Caco-2 (cell line): ENCODE measurements around the gene SREBF1. TPM values are rescaled to one million over a fixed set of nuclear protein-coding genes. Genes with fewer than 3 reads are reported as not detected.
A peak's percentile ranks its signal among the peaks of the same experiment; 100 is the strongest.

Experiments
- BruUV-seq: library from RNA; stranded (reverse); fragments of 400-500 nt; replicated peaks from 2 replicates; lab custom pipeline; 2021; lab: Mats Ljungman, UMichigan
- CTCF ChIA-PET: fragments of 300-600 bp; sonication (Branson Sonifier 250); formaldehyde crosslinking; loops from one replicate; lab custom pipeline; 2022; ENCODE audit warnings: antibody characterized with exemption; lab: Charles Lee
- POLR2A ChIA-PET: fragments of 300-600 bp; sonication (Branson Sonifier 250); formaldehyde crosslinking; loops from one replicate; lab custom pipeline; 2022; ENCODE audit warnings: antibody characterized with exemption; lab: Charles Lee
- DNase-seq, 2 experiments: peaks; one replicate each; pipeline versions ENCODE4 v3.0.0 to v3.0.0-alpha.2; 2020 to 2022
- H3K27me3 ChIP-seq: replicated peaks from 2 replicates; pipeline ENCODE4 v1.6.0; 2011; ENCODE audit warnings: low read length; ENCODE audit not compliant: control insufficient read depth, insufficient read depth
- H3K36me3 ChIP-seq: 2 replicates; pipeline ENCODE4 v1.5.1; 2011; ENCODE audit warnings: low read length; ENCODE audit not compliant: control insufficient read depth, insufficient read depth
- H3K4me1 ChIP-seq: fragments of 250-450 bp; sonication (Bioruptor Pico); 2 replicates; pipeline ENCODE4 v1.5.1; 2020; ENCODE audit warnings: mild to moderate bottlenecking
- H3K4me3 ChIP-seq: 2 replicates; pipeline ENCODE4 v1.5.1; 2011; ENCODE audit warnings: low read depth, mild to moderate bottlenecking, control low read depth, low read length
- H3K9me3 ChIP-seq: fragments of 250-450 bp; sonication (Bioruptor Pico); 2 replicates; pipeline ENCODE4 v1.5.1; 2020; ENCODE audit warnings: mild to moderate bottlenecking, moderate library complexity
- H3K27ac Mint-ChIP-seq: one replicate; pipeline ENCODE4 v1.8.0; 2022; ENCODE audit warnings: mixed read lengths; ENCODE audit not compliant: unreplicated experiment
- H3K27me3 Mint-ChIP-seq: one replicate; pipeline ENCODE4 v1.8.0; 2022; ENCODE audit warnings: mixed read lengths; ENCODE audit not compliant: insufficient read depth, unreplicated experiment
- H3K36me3 Mint-ChIP-seq: one replicate; pipeline ENCODE4 v1.8.0; 2022; ENCODE audit warnings: mild to moderate bottlenecking, mixed read lengths; ENCODE audit not compliant: insufficient read depth, unreplicated experiment
- H3K4me1 Mint-ChIP-seq: one replicate; pipeline ENCODE4 v1.8.0; 2022; ENCODE audit warnings: low read depth, mixed read lengths; ENCODE audit not compliant: unreplicated experiment
- H3K4me3 Mint-ChIP-seq: one replicate; pipeline ENCODE4 v1.8.0; 2022; ENCODE audit warnings: mild to moderate bottlenecking, moderate library complexity, mixed read lengths; ENCODE audit not compliant: unreplicated experiment
- H3K9me3 Mint-ChIP-seq: one replicate; pipeline ENCODE4 v1.8.0; 2022; ENCODE audit warnings: mixed read lengths; ENCODE audit not compliant: unreplicated experiment
- CTCF ChIP-seq, 2 experiments: fragments of 200-600 bp in 1 of 2; IDR thresholded peaks; 1 replicate in 1 of 2; 2 replicates in 1 of 2; pipeline versions ENCODE4 v1.5.1 to v1.8.0; 2011 to 2022; ENCODE audit warnings: antibody characterized with exemption in 1 of 2, control low read depth in 1 of 2, inconsistent platforms in 1 of 2, low read depth in 1 of 2, low read length in 1 of 2, mild to moderate bottlenecking in 1 of 2, moderate library complexity in 1 of 2; ENCODE audit not compliant: insufficient read depth in 1 of 2, severe bottlenecking in 1 of 2, unreplicated experiment in 1 of 2
- intact Hi-C: fragments of 100-400 bp; cut with micrococcal nuclease; formaldehyde crosslinking; loops from one replicate; pipeline ENCODE4 v1.10.0; 2022; ENCODE audit not compliant: unreplicated experiment
- total RNA-seq: library from RNA; stranded (reverse); gene quantifications from 2 replicates; pipeline ENCODE4 v1.2.3, GENCODE V29; 2022

Gene SREBF1
- total RNA-seq, 1 experiment from 2014 or later, result 118 TPM

DNA sequence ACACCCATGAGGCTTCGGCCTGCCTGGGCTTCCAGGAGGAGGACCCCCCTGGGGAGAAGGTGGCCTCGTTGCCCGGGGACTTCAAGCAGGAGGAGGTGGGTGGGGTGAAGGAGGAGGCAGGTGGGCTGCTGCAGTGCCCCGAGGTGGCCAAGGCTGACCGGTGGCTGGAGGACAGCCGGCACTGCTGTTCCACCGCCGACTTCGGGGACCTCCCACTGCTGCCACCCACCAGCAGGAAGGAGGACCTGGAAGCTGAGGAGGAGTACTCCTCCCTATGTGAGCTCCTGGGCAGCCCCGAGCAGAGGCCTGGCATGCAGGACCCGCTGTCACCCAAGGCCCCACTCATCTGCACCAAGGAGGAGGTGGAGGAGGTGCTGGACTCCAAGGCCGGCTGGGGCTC, 41.5 kb downstream of the SREBF1 start:
- Mint-ChIP-seq H3K4me3 (no peak overlapping the region), H3K27me3 (no peaks in the 10 kb centered on the region), H3K4me1 (peaks cover 3% of the 10 kb centered on the region), H3K27ac (no peak overlapping the region), H3K36me3 (peaks cover 44% of the 10 kb centered on the region), H3K9me3 (no peaks in the 10 kb centered on the region)
- peaks cover 2% of the 10 kb centered on the region for H3K4me1 ChIP-seq
- no peaks in the 10 kb centered on the region for H3K9me3 ChIP-seq
- intact Hi-C loops, result no loop called here
- H3K36me3 ChIP-seq, result peaks cover 2% of the 10 kb centered on the region; the same call in 1 of the 2 replicates
- CTCF ChIA-PET, result no interaction called here
- no peak for DNase-seq
- no peak for TF ChIP-seq CTCF (IDR thresholded peaks at IDR 0.05; ENCODE audit: insufficient read depth in 1 of 2, low read depth in 1 of 2, low read length in 1 of 2, severe bottlenecking in 1 of 2, unreplicated experiment in 1 of 2)
- POLR2A ChIA-PET, result no interaction called here
- H3K4me3 ChIP-seq, result no peak overlapping the region
- no peaks in the 10 kb centered on the region for H3K27me3 ChIP-seq
- no TSS peak for BruUV-seq

- ChIA-PET CTCF (no interaction called here), POLR2A (no interaction called here)
- intact Hi-C loops, result no loop called here
- Histone ChIP-seq H3K9me3 (no peaks in the 10 kb centered on the region), H3K4me1 (peaks cover 11% of the 10 kb centered on the region), H3K36me3 (peaks cover 2% of the 10 kb centered on the region; the same call in 1 of the 2 replicates), H3K27me3 (no peaks in the 10 kb centered on the region), H3K4me3 (no peak overlapping the region)
- no peak for DNase-seq
- BruUV-seq, result no TSS peak
- no peak overlapping the region for H3K4me3 Mint-ChIP-seq
- no peaks in the 10 kb centered on the region for H3K9me3 Mint-ChIP-seq
- H3K4me1 Mint-ChIP-seq, result peaks cover 12% of the 10 kb centered on the region
- no peaks in the 10 kb centered on the region for H3K27me3 Mint-ChIP-seq
- no peak overlapping the region for H3K27ac Mint-ChIP-seq
- no peak for TF ChIP-seq CTCF (IDR thresholded peaks at IDR 0.05; ENCODE audit: insufficient read depth in 1 of 2, low read depth in 1 of 2, low read length in 1 of 2, severe bottlenecking in 1 of 2, unreplicated experiment in 1 of 2)
- peaks cover 47% of the 10 kb centered on the region for H3K36me3 Mint-ChIP-seq
These were observed 42.4 kb downstream of the SREBF1 start for GRCh38 chr17:17794382-17794781.

- no peak for DNase-seq
- Mint-ChIP-seq H3K4me3 (no peak overlapping the region), H3K4me1 (peaks cover 20% of the 10 kb centered on the region), H3K27me3 (no peaks in the 10 kb centered on the region), H3K27ac (peak overlapping the region; percentile 24), H3K9me3 (no peaks in the 10 kb centered on the region), H3K36me3 (peaks cover 45% of the 10 kb centered on the region)
- no TSS peak for BruUV-seq
- no peaks in the 10 kb centered on the region for H3K27me3 ChIP-seq
- ChIA-PET POLR2A (no interaction called here), CTCF (interaction anchor here (0.7 kb wide), 1 partner anchor 126 kb away, joined by 4 read pairs; no protein-coding TSS in a partner anchor)
- H3K36me3 ChIP-seq, result peaks cover 2% of the 10 kb centered on the region; the same call in 1 of the 2 replicates
- H3K4me1 ChIP-seq, result peaks cover 17% of the 10 kb centered on the region
- H3K4me3 ChIP-seq, result no peak overlapping the region
- no peak for TF ChIP-seq CTCF (IDR thresholded peaks at IDR 0.05; ENCODE audit: insufficient read depth in 1 of 2, low read depth in 1 of 2, low read length in 1 of 2, severe bottlenecking in 1 of 2, unreplicated experiment in 1 of 2)
- H3K9me3 ChIP-seq, result no peaks in the 10 kb centered on the region
- intact Hi-C loops, result no loop called here
These were observed 43.2 kb downstream of the SREBF1 start for GRCh38 chr17:17793378-17794214.
